SU-DHL-6 (cell line): Measurements from ENCODE around the gene TAF13.

ENCODE experiments used
- H2AFZ ChIP-seq: fragments of 200-600 bp; sonication (generic); 2 replicates; pipeline ENCODE4 v1.6.1; 2014; ENCODE audit warnings: low read depth, mild to moderate bottlenecking, moderate library complexity, mixed read lengths, antibody characterized with exemption, low read length; ENCODE audit not compliant: severe bottlenecking
- H3F3A ChIP-seq: fragments of 200-600 bp; shearing (Covaris generic); 2 replicates; pipeline ENCODE4 v1.6.0; 2016; ENCODE audit warnings: antibody characterized with exemption, mild to moderate bottlenecking; ENCODE audit not compliant: insufficient read depth
- H3K27ac ChIP-seq: fragments of 200-600 bp; sonication (generic); 2 replicates; pipeline ENCODE4 v1.5.1; 2016; ENCODE audit warnings: low read depth, mild to moderate bottlenecking, low read length, moderate library complexity, mixed read lengths
- H3K27me3 ChIP-seq: fragments of 200-600 bp; sonication (generic), shearing (Covaris generic); 2 replicates; pipeline ENCODE4 v1.6.0; 2014; ENCODE audit warnings: mild to moderate bottlenecking, low read length
- H3K36me3 ChIP-seq: fragments of 200-600 bp; sonication (generic); 2 replicates; pipeline ENCODE4 v1.6.1; 2014; ENCODE audit warnings: mild to moderate bottlenecking, low read length, mixed read lengths
- H3K4me2 ChIP-seq: fragments of 300-600, 200-600 bp; shearing (Covaris generic), sonication (generic); 2 replicates; pipeline ENCODE4 v1.6.0; 2014; ENCODE audit warnings: low read length, low read depth, mild to moderate bottlenecking; ENCODE audit not compliant: poor library complexity, severe bottlenecking
- H3K4me3 ChIP-seq: fragments of 200-600 bp; sonication (generic); 2 replicates; pipeline ENCODE4 v1.5.1; 2014; ENCODE audit warnings: antibody characterized with exemption, low read length, mild to moderate bottlenecking, mixed read lengths; ENCODE audit not compliant: insufficient read depth, poor library complexity, severe bottlenecking
- H3K79me2 ChIP-seq: fragments of 200-600 bp; sonication (generic); 2 replicates; pipeline ENCODE4 v1.6.1; 2014; ENCODE audit warnings: mild to moderate bottlenecking, low read length, moderate library complexity; ENCODE audit not compliant: insufficient read depth
- H3K9ac ChIP-seq: fragments of 200-600 bp; sonication (generic); 2 replicates; pipeline ENCODE4 v1.7.0; 2014; ENCODE audit warnings: mild to moderate bottlenecking, low read length
- H3K9me2 ChIP-seq: fragments of 200-600 bp; sonication (generic); replicated peaks from 2 replicates; pipeline ENCODE4 v1.6.1; 2014; ENCODE audit warnings: low read length; ENCODE audit not compliant: insufficient read depth
- H3K9me3 ChIP-seq: fragments of 200-600 bp; sonication (generic); 2 replicates; pipeline ENCODE4 v1.6.1; 2014; ENCODE audit warnings: low read length, mixed read lengths; ENCODE audit not compliant: insufficient read depth
- H4K20me1 ChIP-seq: fragments of 200-600 bp; sonication (generic); 2 replicates; pipeline ENCODE4 v1.6.1; 2014; ENCODE audit warnings: low read depth, mild to moderate bottlenecking, antibody characterized with exemption, low read length, moderate library complexity, mixed read lengths
- EZH2phosphoT487 ChIP-seq: fragments of 200-600 bp; sonication (generic), shearing (Covaris generic); conservative IDR thresholded peaks from 2 replicates; pipeline ENCODE4 v1.6.1; 2018; ENCODE audit warnings: mild to moderate bottlenecking, antibody characterized with exemption, low read length, moderate library complexity, mixed read lengths
- TF ChIP-seq, protein P1 (sequence below): fragments of 200-600 bp; sonication (generic); IDR thresholded peaks from one replicate; pipeline ENCODE4 v1.5.1; 2017; ENCODE audit warnings: antibody characterized with exemption, mild to moderate bottlenecking, low read length, moderate library complexity; ENCODE audit not compliant: insufficient read depth, poor library complexity, severe bottlenecking

The TAF13 gene

DNA sequence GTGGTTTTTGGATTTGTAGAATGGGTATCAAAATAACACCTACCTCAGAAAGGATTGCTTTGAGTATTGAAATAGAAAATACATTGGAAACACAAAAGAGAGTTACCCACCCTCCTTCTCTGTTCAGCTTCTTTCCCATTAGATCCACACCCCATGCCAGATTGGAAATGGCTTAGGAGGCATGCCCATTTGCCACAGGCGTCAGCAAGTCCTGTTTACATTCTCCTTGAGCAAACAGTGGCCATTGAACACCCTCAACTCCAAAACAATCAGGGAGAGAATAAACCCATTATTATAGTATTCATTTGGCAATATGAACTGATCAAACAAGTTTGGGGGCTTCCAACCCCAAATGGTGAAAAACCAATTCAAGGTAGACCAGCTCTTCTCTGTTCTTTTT, 40.5 kb upstream of the TAF13 start:
- Histone ChIP-seq H3K9me2 (no peaks in the 10 kb centered on the region), H3K4me2 (no peak overlapping the region), H3K79me2 (no peaks in the 10 kb centered on the region), H3K36me3 (no peaks in the 10 kb centered on the region), H3K9ac (no peak overlapping the region), H3K4me3 (no peak overlapping the region), H3K27ac (no peak overlapping the region), H3K9me3 (no peaks in the 10 kb centered on the region), H3K27me3 (no peaks in the 10 kb centered on the region), H4K20me1 (no peaks in the 10 kb centered on the region), H2AFZ (no peak overlapping the region), H3F3A (peaks cover 12% of the 10 kb centered on the region; the same call in 1 of the 2 replicates)
- TF ChIP-seq EZH2phosphoT487 = no peak
- TF ChIP-seq, protein P1, sequence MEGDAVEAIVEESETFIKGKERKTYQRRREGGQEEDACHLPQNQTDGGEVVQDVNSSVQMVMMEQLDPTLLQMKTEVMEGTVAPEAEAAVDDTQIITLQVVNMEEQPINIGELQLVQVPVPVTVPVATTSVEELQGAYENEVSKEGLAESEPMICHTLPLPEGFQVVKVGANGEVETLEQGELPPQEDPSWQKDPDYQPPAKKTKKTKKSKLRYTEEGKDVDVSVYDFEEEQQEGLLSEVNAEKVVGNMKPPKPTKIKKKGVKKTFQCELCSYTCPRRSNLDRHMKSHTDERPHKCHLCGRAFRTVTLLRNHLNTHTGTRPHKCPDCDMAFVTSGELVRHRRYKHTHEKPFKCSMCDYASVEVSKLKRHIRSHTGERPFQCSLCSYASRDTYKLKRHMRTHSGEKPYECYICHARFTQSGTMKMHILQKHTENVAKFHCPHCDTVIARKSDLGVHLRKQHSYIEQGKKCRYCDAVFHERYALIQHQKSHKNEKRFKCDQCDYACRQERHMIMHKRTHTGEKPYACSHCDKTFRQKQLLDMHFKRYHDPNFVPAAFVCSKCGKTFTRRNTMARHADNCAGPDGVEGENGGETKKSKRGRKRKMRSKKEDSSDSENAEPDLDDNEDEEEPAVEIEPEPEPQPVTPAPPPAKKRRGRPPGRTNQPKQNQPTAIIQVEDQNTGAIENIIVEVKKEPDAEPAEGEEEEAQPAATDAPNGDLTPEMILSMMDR = no peak

DNA sequence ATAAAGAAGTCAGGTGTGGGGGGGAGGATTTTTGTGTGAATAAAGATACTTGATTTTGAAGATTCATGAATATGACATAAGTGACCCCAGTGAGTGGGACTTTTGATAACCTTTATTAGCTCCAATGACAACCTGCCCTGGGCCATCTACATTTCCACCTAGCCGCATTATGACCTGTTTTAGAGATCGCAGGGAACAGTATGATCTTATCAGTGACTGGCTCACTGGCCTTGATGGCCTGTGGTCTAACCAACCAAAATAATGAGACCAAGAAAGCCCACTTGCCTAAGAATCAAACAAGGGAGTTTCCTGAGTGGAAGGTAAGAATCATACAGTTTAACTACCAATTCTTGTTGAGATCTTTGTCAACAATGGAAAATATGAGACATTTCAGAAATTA, 39.9 kb upstream of the TAF13 start:
- Histone ChIP-seq H3K27me3 (no peaks in the 10 kb centered on the region), H4K20me1 (no peaks in the 10 kb centered on the region), H3K4me3 (no peak overlapping the region), H3K4me2 (no peak overlapping the region), H3K79me2 (no peaks in the 10 kb centered on the region), H3K9me2 (no peaks in the 10 kb centered on the region), H3K9ac (no peak overlapping the region), H3F3A (peaks cover 12% of the 10 kb centered on the region; the same call in 1 of the 2 replicates), H3K27ac (no peak overlapping the region), H2AFZ (no peak overlapping the region), H3K9me3 (no peaks in the 10 kb centered on the region), H3K36me3 (no peaks in the 10 kb centered on the region)
- TF ChIP-seq EZH2phosphoT487 = no peak
- TF ChIP-seq, protein P1 = no peak

DNA sequence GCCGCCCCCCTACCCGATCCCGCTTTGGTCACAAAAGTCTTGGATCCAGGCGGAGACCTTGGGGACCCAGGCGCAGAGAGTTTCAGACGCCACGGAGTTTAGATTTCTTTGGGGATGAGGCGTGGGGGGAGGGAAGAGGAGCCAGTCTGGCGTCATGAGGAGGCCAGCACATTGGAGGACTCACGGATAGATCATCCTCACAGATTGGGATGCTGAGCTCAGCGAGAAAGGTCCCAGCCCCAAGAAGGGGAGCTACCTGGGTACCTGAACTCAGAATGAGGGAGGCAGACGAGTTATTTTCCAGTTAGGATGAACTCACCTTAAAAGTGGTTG, 38.5 kb upstream of the TAF13 start:
- Histone ChIP-seq H3K79me2 (no peaks in the 10 kb centered on the region), H3K27ac (no peak overlapping the region), H2AFZ (peak overlapping the region; percentile 99), H4K20me1 (no peaks in the 10 kb centered on the region), H3K36me3 (no peaks in the 10 kb centered on the region), H3K27me3 (no peaks in the 10 kb centered on the region), H3K9ac (peak overlapping the region; percentile 52), H3K9me3 (no peaks in the 10 kb centered on the region), H3K4me3 (peak overlapping the region; percentile 63), H3K4me2 (peak overlapping the region; percentile 90), H3F3A (peaks cover 12% of the 10 kb centered on the region; the same call in 1 of the 2 replicates), H3K9me2 (no peaks in the 10 kb centered on the region)
- TF ChIP-seq, protein P1 = no peak
- TF ChIP-seq EZH2phosphoT487 = no peak
